IPS-NIHi7 (cell line): ENCODE results near the gene ZNF575.

Source experiments
- DNase-seq: peaks from one replicate; pipeline ENCODE4 v3.0.0; 2012; ENCODE audit warnings: mixed read lengths; ENCODE audit errors: extremely low spot score

ZNF575 gene

DNA sequence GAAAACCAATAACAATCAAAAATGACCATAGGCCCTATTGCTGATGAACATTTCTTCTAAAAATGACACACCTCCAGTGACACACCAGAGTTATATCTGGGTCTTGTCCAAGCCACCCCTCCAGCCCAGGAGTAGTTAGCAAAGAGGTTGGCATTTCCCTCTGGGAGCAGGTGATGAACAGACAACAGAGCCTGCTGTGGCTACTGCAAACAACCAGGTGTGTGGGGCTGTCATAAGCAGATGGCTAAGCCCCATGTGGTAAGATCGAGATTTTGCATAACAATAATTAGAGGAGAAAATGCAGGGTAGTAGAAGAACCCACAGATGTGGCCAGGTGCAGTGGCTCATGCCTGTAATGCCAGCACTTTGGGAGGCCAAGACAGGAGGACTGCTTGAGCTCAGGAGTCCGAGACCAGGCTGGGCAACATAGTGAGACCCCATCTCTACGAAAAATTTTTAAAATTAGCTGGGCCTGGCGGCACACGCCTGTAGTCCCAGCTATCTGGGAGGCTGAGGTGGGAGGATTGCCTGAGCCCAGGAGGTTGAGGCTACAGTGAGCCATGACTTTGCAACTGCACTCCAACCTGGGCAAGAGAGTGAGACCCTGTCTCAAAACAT lies 37.3 kb downstream of the ZNF575 start:
- no peak for DNase-seq

DNA sequence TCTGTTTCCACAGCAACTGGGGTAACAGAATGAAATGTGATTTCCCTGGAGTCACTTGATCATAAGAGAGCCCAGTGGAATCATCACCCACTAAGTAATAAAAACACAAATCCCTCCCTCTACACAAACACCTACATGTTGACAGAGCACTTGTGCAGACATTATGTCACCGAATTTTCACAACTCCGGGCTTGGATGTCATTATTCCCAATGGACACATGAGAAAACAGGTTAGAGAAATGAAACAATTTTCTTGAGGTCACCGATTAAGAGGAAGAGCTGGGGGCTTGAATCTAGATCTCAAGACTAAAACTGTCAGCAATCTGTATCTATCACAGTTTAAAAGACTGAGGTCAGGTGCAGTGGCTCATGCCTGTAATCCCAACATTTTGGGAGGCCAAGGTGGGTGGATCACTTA lies 39.2 kb downstream of the ZNF575 start:
- DNase-seq: no peak

DNA sequence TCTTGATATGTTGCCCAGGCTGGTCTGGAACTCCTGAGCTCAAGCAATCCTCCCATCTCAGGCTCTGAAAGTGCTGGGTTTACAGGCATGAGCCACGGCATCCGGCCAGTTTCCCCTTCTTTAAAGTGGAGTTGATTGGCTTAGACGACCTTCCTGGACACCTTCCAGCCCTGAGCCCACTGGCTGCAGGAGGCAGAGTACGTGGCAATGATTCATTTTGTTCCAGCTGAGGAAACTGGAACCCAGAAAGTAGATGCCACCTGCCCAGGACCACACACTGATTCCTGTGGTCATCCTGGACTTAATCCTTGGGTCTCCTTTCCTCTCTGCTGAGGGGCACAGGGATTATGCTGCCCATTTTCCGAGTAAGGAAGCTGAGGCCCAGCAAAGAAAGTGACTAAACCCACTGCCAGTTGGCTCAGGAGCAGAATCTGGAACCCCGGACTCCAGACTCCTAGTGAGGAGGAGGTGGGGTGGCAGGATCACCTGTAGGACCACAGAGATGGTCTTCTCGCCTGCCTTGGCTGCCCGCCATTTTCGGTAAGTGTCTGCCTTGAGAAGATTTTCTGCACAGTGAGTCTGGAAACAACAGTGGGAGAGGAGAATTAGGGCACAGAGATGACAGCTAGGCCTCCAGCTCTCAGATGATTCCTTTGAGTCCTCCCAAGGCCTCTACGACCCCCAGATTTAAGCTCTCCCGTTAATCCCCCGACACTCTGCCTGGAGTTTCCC lies 41.6 kb downstream of the ZNF575 start:
- no peak for DNase-seq

DNA sequence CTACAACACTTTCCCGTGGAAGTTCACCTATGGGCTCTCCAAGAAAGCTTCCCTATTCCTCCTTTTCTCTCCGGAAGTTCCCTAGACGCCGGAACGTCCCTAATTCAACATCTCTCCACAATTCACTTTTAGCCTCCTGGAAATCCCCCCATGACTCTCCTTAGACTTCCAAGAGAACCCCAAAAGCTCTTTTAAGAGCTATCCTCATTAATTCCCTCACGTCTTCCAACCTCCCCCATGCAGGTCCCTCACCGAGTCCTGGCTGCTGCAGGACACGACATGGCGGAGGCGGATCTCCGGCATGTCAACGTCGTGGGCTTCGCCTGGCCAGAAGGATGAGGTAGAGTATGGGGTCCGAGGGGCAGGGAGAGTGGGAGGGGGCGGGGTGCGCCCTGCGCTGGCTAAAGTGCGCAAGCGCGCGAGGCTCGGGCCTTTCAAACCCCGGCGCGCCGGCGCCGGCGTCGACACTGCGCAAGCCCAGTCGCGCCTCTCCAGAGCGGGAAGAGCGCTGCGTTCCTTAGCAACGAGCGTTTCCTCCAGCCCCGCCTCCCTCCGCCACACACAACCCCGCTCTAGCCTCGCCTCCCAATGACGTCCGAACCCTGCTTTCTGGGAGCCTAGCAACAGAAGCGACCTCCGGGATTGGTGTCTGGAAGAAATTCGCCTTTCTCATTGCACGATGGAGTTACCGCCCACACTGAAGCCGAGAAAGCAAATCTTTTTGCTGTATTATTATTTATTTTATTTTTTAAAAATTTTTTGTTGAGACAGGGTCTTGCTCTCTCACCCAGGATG lies 42.4 kb downstream of the ZNF575 start, which contains the start of the genes PINLYP and XRCC1:
TSS of gene PINLYP (plus strand) at position 646 of the 795 bp plus-strand sequence. CDS start 1,391 bp downstream, outside the sequence.
TSS of gene XRCC1 (minus strand) at position 372 of the 795 bp plus-strand sequence. CDS start at position 303, 69 bp downstream.
- DNase-seq: peak; percentile 98

DNA sequence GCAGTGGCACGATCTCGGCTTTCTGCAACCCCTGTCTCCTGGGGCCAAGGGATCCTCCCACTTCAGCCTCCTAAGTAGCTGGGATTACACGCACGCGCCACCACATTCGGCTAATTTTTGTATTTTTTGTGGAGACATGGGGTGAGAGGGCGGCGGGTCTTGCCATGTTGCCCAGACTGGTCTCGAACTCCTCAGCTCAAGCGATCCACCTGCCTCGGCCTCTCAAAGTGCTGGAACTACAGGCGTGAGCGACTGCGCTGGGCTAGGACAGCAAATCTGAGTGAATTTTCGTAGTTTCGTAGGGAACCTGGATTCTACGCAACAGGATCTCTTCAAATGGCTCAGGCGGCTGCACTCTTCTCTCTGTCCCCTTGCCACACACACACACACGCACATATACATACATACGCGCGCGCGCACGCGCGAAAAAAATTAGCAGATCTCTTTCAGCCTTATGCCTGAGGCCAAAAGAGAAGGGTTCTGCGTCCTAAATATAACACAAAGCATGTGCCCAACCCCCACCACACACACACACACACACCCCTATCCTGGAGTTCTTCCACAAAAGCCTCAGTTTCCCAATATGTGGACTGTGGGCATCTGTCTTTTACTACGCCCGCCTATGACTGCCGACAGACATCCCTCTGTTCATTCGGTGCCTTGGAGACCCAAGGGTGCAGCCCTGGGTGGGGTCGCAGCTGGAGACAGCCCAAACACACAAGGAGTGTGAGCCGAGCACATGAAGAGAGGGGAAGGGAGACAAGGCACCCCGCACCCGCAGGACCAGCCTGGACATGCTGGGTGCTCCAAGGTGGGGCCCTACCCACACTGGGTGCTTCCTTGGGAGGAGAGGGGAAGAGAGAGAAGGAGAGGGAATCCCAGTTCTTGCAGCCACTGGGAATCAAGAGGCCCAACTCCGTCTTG lies 43.2 kb downstream of the ZNF575 start:
- no peak for DNase-seq

DNA sequence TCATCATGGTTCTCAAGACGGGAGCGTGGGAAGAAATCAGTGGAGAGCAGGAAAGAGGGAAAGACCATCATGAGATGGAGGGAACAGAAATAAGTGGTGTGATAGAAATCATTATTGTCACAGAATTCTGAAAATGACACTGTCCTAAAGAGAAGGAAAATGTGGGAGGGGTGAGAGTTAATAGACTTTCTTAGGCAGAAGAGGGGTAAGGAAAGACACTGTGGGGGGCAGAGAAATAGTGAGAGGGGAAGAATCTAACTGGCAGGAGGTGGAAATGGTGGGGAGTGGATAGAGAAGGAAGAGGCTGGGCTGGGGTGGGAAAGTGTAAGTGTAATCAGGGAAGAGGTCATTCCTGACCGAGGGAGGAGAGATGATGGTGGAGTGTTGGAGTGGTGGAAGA lies 45.8 kb downstream of the ZNF575 start:
- DNase-seq: no peak

DNA sequence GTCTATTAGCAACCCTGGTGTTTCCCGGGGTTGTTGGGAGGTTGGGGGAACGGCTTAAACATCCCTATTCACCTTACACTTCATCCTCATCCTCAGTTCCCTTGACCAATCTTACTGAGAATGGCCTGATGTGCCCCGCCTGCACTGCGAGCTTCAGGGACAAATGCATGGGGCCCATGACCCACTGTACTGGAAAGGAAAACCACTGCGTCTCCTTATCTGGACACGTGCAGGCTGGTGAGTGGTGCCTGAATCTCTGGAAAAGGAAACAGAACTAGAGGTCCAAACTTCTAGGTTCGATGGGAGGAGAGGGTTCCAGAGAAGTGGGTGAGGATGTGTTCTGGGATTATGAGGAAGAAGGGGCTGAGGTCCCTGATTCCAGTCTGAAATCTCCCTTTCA lies 48.5 kb downstream of the ZNF575 start:
- DNase-seq: no peak

DNA sequence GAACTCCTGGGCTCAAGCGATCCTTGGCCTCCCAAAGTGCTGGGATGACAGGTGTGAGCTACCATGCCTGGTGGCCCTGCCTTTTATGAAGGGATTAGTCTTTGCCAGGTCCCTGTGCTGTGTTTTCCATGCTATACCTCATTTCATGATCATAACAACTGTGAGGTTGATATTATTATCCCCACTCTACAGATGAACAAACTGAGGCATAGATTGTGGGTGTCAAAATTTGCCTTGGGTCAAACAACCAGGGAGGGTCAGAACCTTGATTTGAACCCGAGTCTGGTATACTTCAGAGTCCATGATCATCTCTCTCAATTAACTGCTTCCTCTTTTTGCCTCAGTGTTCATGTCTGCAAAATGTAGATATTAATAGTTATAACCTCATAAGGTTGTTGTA lies 49.5 kb downstream of the ZNF575 start:
- no peak for DNase-seq

DNA sequence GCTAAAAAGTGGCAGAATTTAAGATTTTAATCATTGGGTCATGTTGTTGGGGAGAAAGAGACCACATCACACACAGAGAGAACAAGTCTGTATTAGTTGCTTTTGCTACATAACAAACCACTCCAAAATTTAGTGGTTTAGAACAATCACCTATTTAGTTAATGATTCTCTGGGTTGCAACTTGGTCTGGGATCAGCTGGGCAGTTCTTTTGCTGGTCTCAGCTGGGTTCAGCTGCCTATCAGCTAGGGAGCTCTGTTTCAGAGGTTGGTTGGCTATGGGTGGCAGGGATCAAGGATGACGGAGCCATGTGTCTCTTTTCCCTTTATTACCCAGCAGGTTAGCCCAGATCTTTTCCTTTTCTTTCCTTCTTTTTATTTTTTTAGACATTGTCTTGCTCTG lies 51.5 kb downstream of the ZNF575 start:
- no peak for DNase-seq
